H9 (cell line): ENCODE measurements around the gene NDUFS6. TPM values are rescaled to one million over a fixed set of nuclear protein-coding genes. Genes with fewer than 3 reads are reported as not detected.

ENCODE experiments used
- DNase-seq: peaks from one replicate; pipeline ENCODE4 v3.0.0-alpha.2; 2017
- H2AFZ ChIP-seq: one replicate; pipeline ENCODE4 v1.6.1; 2013; ENCODE audit warnings: mild to moderate bottlenecking, low read length, control low read depth, moderate library complexity
- H2AK5ac ChIP-seq: 2 replicates; pipeline ENCODE4 v1.6.1; 2013; ENCODE audit warnings: low read length, control low read depth, mixed read lengths; ENCODE audit not compliant: insufficient read length
- H2BK120ac ChIP-seq: one replicate; pipeline ENCODE4 v1.6.1; 2013; ENCODE audit warnings: low read depth, mild to moderate bottlenecking, low read length, control low read depth, inconsistent platforms; ENCODE audit not compliant: poor library complexity, severe bottlenecking
- H2BK12ac ChIP-seq: 2 replicates; pipeline ENCODE4 v1.6.1; 2013; ENCODE audit warnings: low read length, control low read depth, mixed read lengths, low read depth; ENCODE audit not compliant: insufficient read length
- H2BK15ac ChIP-seq: 2 replicates; pipeline ENCODE4 v1.6.1; 2013; ENCODE audit warnings: low read depth, low read length, control low read depth
- H2BK20ac ChIP-seq: one replicate; pipeline ENCODE4 v1.6.1; 2013; ENCODE audit warnings: low read depth, mild to moderate bottlenecking, low read length, control low read depth, inconsistent platforms; ENCODE audit not compliant: poor library complexity, severe bottlenecking
- H2BK5ac ChIP-seq: 2 replicates; pipeline ENCODE4 v1.6.1; 2013; ENCODE audit warnings: low read length, control low read depth, mixed read lengths; ENCODE audit not compliant: insufficient read length
- H3K14ac ChIP-seq: 2 replicates; pipeline ENCODE4 v1.6.1; 2013; ENCODE audit warnings: low read length, control low read depth; ENCODE audit not compliant: insufficient read depth
- H3K18ac ChIP-seq: 2 replicates; pipeline ENCODE4 v1.6.1; 2013; ENCODE audit warnings: low read depth, mild to moderate bottlenecking, mixed read lengths, low read length, control low read depth; ENCODE audit not compliant: insufficient read length
- H3K23ac ChIP-seq: 2 replicates; pipeline ENCODE4 v1.6.1; 2013; ENCODE audit warnings: low read length, control low read depth, mixed read lengths, low read depth; ENCODE audit not compliant: insufficient read length
- H3K23me2 ChIP-seq: 2 replicates; pipeline ENCODE4 v1.6.1; 2013; ENCODE audit warnings: low read depth, mild to moderate bottlenecking, mixed read lengths, low read length, control low read depth; ENCODE audit not compliant: insufficient read length, poor library complexity, severe bottlenecking
- H3K27ac ChIP-seq: 2 replicates; pipeline ENCODE4 v1.5.1; 2013; ENCODE audit warnings: low read length, control low read depth, mixed read lengths, low read depth; ENCODE audit not compliant: insufficient read length
- H3K27me3 ChIP-seq: 2 replicates; pipeline ENCODE4 v1.6.1; 2013; ENCODE audit warnings: low read length, control low read depth, inconsistent platforms; ENCODE audit not compliant: insufficient read depth
- H3K4ac ChIP-seq: 2 replicates; pipeline ENCODE4 v1.6.1; 2013; ENCODE audit warnings: low read depth, mild to moderate bottlenecking, control low read depth, inconsistent platforms, low read length, moderate library complexity
- H3K4me1 ChIP-seq: 2 replicates; pipeline ENCODE4 v1.6.1; 2013; ENCODE audit warnings: low read length, control low read depth, inconsistent platforms; ENCODE audit not compliant: insufficient read depth
- H3K4me2 ChIP-seq: 2 replicates; pipeline ENCODE4 v1.6.1; 2013; ENCODE audit warnings: low read length, control low read depth, mixed read lengths; ENCODE audit not compliant: insufficient read length, insufficient read depth
- H3K56ac ChIP-seq: 2 replicates; pipeline ENCODE4 v1.6.1; 2013; ENCODE audit warnings: low read depth, mild to moderate bottlenecking, mixed read lengths, low read length, control low read depth; ENCODE audit not compliant: insufficient read length
- H3K79me1 ChIP-seq: 2 replicates; pipeline ENCODE4 v1.6.1; 2013; ENCODE audit warnings: low read depth, mild to moderate bottlenecking, moderate library complexity, low read length, control low read depth, inconsistent platforms; ENCODE audit not compliant: insufficient read depth, poor library complexity, severe bottlenecking
- H3K79me2 ChIP-seq: 2 replicates; pipeline ENCODE4 v1.6.1; 2013; ENCODE audit warnings: low read length, control low read depth, inconsistent platforms; ENCODE audit not compliant: insufficient read depth
- H3K9ac ChIP-seq: 2 replicates; pipeline ENCODE4 v1.6.1; 2013; ENCODE audit warnings: low read length, control low read depth, mixed read lengths; ENCODE audit not compliant: insufficient read length; ENCODE audit errors: extremely low read depth
- H3K9me3 ChIP-seq: one replicate; pipeline ENCODE4 v1.6.1; 2013; ENCODE audit warnings: low read depth, low read length, inconsistent platforms; ENCODE audit not compliant: control insufficient read depth
- H3T11ph ChIP-seq: one replicate; pipeline ENCODE4 v1.6.1; 2013; ENCODE audit warnings: mild to moderate bottlenecking, low read length, control low read depth, inconsistent platforms
- H4K20me1 ChIP-seq: one replicate; pipeline ENCODE4 v1.6.1; 2013; ENCODE audit not compliant: control insufficient read depth, insufficient read length, insufficient read depth
- H4K5ac ChIP-seq: 2 replicates; pipeline ENCODE4 v1.6.1; 2013; ENCODE audit warnings: low read depth, mild to moderate bottlenecking, mixed read lengths, low read length, control low read depth; ENCODE audit not compliant: insufficient read length
- H4K8ac ChIP-seq: replicated peaks from 2 replicates; pipeline ENCODE4 v1.6.1; 2013; ENCODE audit warnings: low read length, control low read depth, mixed read lengths, low read depth; ENCODE audit not compliant: insufficient read length
- H4K91ac ChIP-seq: 2 replicates; pipeline ENCODE4 v1.6.1; 2013; ENCODE audit warnings: low read depth, mild to moderate bottlenecking, moderate library complexity, mixed read lengths, low read length, control low read depth; ENCODE audit not compliant: insufficient read length
- H3K27ac Mint-ChIP-seq, 3 experiments: 2 replicates in 2 of 3; 3 replicates in 1 of 3; pipeline ENCODE4 v1.8.0; 2020 to 2021; ENCODE audit warnings: mixed read lengths in 3 of 3, mild to moderate bottlenecking in 1 of 3, moderate library complexity in 1 of 3
- H3K27me3 Mint-ChIP-seq: 2 replicates; pipeline ENCODE4 v1.8.0; 2021; ENCODE audit warnings: low read depth, mild to moderate bottlenecking, moderate library complexity, mixed read lengths
- H3K36me3 Mint-ChIP-seq, 3 experiments: 2 replicates in 2 of 3; 3 replicates in 1 of 3; pipeline ENCODE4 v1.8.0; 2020 to 2021; ENCODE audit warnings: low read depth in 3 of 3, mixed read lengths in 3 of 3; ENCODE audit not compliant: insufficient read depth in 1 of 3
- H3K4me1 Mint-ChIP-seq, 2 experiments: 2 replicates each; pipeline ENCODE4 v1.8.0; 2020; ENCODE audit warnings: mixed read lengths in 2 of 2
- H3K4me3 Mint-ChIP-seq, 2 experiments: 2 replicates in 1 of 2; 3 replicates in 1 of 2; pipeline ENCODE4 v1.8.0; 2020 to 2021; ENCODE audit warnings: mild to moderate bottlenecking in 2 of 2, mixed read lengths in 2 of 2, moderate library complexity in 1 of 2
- H3K9me3 Mint-ChIP-seq, 2 experiments: 2 replicates in 1 of 2; 3 replicates in 1 of 2; pipeline ENCODE4 v1.8.0; 2020; ENCODE audit warnings: mild to moderate bottlenecking in 2 of 2, mixed read lengths in 2 of 2, moderate library complexity in 1 of 2
- CTCF ChIP-seq: fragments of 200-600 bp; sonication (generic); conservative IDR thresholded peaks from 3 replicates; pipeline ENCODE4 v1.8.0; 2021; ENCODE audit warnings: antibody characterized with exemption, mild to moderate bottlenecking
- WGBS: extraction: QIAGEN DNeasy Blood & Tissue Kit; methylation state at CpG from one replicate; pipeline ENCODE4 v1.1.7; 2013; ENCODE audit warnings: missing lambda C conversion rate, low lambda C conversion rate, mixed read lengths; ENCODE audit not compliant: insufficient read length; ENCODE audit errors: extremely low coverage; 5-methylcytosine and 5-hydroxymethylcytosine counted together
- total RNA-seq: library from RNA; stranded (reverse); gene quantifications from 2 replicates; pipeline ENCODE4 v1.2.1, GENCODE V29; 2021

The NDUFS6 gene
- total RNA-seq, 1 experiment from 2014 or later: 62.5 TPM

- Histone ChIP-seq H2BK12ac (no peak overlapping the region), H2AFZ (no peak overlapping the region), H3K23ac (no peak overlapping the region), H3K4ac (no peak overlapping the region), H2BK20ac (no peak overlapping the region), H3T11ph (no peak overlapping the region), H3K27me3 (no peaks in the 10 kb centered on the region), H2BK120ac (no peak overlapping the region), H3K79me1 (peaks cover 7% of the 10 kb centered on the region), H3K56ac (no peak overlapping the region), H3K18ac (no peak overlapping the region), H3K9ac (no peak overlapping the region), H3K9me3 (no peaks in the 10 kb centered on the region), H3K23me2 (no peaks in the 10 kb centered on the region), H3K4me1 (no peaks in the 10 kb centered on the region), H4K5ac (no peak overlapping the region), H3K79me2 (peaks cover 13% of the 10 kb centered on the region; the same call in 1 of the 2 replicates), H2BK5ac (no peak overlapping the region), H3K27ac (no peak overlapping the region), H4K8ac (no peak overlapping the region), H4K20me1 (no peaks in the 10 kb centered on the region), H3K14ac (no peak overlapping the region), H3K4me2 (no peak overlapping the region), H2AK5ac (no peak overlapping the region), H4K91ac (no peak overlapping the region), H2BK15ac (no peak overlapping the region)
- Mint-ChIP-seq H3K36me3 (peaks cover 64 to 91% (median 90%) of the 10 kb centered on the region in 3 experiments), H3K4me3 (no peak overlapping the region), H3K27me3 (no peaks in the 10 kb centered on the region), H3K27ac (peak overlapping the region in 2 of 3 experiments; percentile 39 to 72; a peak in 3 of 7 replicates), H3K4me1 (peaks cover 4 to 7% of the 10 kb centered on the region in 2 experiments; a peak in 3 of 4 replicates), H3K9me3 (no peaks in the 10 kb centered on the region; a peak in 1 of 5 replicates)
- no peak for DNase-seq
- TF ChIP-seq CTCF: no peak
- no CpG with 5 or more reads among the region's 20 CpGs for WGBS
Measured at GRCh38 chr5:1807451-1808185, 6.4 kb downstream of the NDUFS6 start.
